Hepatic stellate cell (primary cell): ENCODE data around the gene OCEL1.
"Not testable (repeated sequence)": the region's sequence is repeated elsewhere in the genome, so short reads cannot be mapped to it uniquely, and the experiment has no call there.

Experiments
- DNase-seq: peaks from one replicate; pipeline ENCODE4 v3.0.0; 2011; ENCODE audit warnings: low spot score

The OCEL1 gene, protein sequence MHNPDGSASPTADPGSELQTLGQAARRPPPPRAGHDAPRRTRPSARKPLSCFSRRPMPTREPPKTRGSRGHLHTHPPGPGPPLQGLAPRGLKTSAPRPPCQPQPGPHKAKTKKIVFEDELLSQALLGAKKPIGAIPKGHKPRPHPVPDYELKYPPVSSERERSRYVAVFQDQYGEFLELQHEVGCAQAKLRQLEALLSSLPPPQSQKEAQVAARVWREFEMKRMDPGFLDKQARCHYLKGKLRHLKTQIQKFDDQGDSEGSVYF

GRCh38 chr19:17226002-17226933 is at the start of gene OCEL1:
OCEL1 (plus strand) TSS chr19:17226226; CDS start chr19:17226248, 22 bp downstream.
- peak; percentile 96 for DNase-seq

DNA sequence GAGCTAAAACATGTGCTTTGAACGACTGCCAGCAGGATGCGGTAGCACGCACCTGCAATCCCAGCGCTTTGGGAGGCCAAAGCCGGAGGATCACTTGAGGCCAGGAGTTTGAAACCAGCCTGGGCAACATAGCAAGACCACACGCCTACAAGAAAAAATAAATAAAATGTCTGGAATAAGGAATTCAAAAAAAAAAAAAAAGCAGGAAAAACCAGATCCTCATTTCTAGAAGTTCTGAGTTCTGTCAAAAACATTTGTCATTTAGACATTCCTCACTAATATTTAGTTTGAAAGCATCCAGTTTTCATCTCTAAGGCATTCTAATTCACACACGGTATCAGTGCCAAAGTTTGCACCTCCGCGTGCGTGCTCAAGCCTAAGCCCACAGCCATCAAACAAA is 47.7 kb upstream of the OCEL1 start:
- DNase-seq = no peak

- no peak for DNase-seq
These were observed 44.9 kb upstream of the OCEL1 start for GRCh38 chr19:17180997-17181702.

- DNase-seq = no peak
These were observed 42.7 kb upstream of the OCEL1 start for GRCh38 chr19:17183271-17183761.

GRCh38 chr19:17183858-17184321 is 42.1 kb upstream of the OCEL1 start:
- no peak for DNase-seq

DNA sequence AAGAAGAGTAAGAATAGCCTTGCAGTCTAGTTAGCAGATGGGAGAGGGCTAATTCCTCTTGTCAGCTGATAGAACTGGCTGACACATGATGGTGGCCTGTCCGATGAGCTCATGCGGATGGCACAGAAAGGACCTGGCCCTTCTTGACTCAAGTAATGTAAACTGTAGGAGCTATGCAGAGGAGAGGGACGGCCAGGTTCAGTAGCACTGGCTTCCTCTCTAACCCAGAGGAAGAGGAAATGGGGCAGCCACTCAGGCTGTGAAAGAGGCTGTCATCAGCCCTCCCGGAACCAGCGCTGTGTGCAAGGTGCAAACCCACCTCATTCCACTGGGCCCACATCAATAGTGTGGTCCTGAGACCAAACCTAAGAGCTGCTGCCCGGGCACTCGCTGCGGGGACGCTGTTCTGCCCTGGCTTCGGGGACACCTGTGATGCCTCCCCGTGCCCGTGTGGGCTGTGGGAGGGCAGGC is 41.6 kb upstream of the OCEL1 start:
- DNase-seq = no peak

DNA sequence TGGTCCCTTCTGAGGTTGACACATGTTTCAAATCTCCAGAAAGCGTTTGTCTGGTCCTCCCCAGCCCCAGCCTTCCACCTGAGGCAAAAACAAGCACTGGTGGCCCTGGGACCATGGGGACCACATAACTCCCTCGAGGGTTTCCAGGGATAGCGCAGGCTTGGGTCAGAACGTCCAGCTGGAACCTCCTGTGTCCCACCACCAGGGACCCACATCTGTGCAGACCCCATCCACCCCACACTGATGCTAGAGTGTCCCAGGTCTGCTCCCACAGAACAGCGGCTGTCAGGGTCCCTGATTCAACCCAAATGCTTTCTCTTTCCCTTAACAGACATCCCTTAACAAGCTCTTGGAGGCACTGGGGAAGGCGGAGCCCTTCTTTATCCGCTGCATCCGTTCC is 40.4 kb upstream of the OCEL1 start:
- DNase-seq = no peak

- not testable (repeated sequence) for DNase-seq
These were observed 34.3 kb upstream of the OCEL1 start for GRCh38 chr19:17191736-17192135.

DNA sequence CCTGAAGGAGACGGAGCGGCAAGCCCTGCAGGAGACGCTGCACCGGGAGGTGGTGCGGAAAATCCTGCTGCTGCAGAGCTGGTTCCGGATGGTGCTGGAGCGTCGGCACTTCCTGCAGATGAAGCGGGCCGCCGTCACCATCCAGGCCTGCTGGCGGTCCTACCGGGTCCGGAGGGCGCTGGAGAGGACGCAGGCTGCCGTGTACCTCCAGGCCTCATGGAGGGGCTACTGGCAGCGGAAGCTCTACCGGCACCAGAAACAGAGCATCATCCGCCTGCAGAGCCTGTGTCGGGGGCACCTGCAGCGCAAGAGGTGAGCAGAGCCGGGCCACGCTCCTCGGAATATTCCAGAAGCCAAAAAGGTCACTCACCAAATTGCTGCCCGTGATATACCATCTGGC is 33.3 kb upstream of the OCEL1 start:
- DNase-seq = no peak

DNA sequence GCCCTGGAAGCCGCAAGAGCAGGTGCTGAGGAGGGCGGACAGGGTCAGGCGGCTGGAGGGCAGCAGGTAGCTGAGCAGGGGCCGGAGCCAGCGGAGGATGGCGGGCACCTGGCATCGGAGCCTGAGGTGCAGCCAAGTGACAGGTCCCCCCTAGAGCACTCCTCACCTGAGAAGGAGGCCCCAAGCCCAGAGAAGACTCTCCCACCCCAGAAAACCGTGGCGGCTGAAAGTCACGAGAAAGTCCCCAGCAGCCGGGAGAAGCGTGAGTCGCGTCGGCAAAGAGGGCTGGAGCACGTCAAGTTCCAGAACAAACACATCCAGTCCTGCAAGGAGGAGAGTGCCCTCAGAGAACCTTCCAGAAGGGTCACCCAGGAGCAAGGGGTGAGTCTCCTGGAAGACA is 31.4 kb upstream of the OCEL1 start:
- DNase-seq = no peak

DNA sequence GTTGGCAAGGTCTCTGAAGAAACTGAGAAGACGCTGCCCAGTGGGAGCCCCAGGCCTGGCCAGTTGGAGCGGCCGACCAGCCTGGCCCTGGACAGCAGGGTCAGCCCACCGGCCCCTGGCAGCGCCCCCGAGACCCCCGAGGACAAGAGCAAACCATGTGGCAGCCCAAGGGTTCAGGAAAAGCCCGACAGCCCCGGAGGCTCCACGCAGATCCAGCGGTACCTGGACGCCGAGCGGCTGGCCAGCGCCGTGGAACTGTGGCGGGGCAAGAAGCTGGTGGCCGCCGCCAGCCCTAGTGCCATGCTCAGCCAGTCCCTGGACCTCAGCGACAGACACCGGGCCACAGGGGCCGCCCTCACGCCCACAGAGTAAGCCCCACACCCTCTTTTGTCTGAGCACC is 30.9 kb upstream of the OCEL1 start:
- no peak for DNase-seq

GRCh38 chr19:17196610-17197009 is 29.4 kb upstream of the OCEL1 start:
- no peak for DNase-seq

- no peak for DNase-seq
These were observed 28.4 kb upstream of the OCEL1 start for GRCh38 chr19:17197666-17198065.

GRCh38 chr19:17200408-17201079 is 25.5 kb upstream of the OCEL1 start:
- no peak for DNase-seq

GRCh38 chr19:17202249-17202648 is 23.8 kb upstream of the OCEL1 start:
- DNase-seq = no peak

GRCh38 chr19:17202713-17203112 is 23.3 kb upstream of the OCEL1 start:
- no peak for DNase-seq

GRCh38 chr19:17205237-17206140 is 20.5 kb upstream of the OCEL1 start:
- peak; percentile 72 for DNase-seq

GRCh38 chr19:17206736-17207581 is 19.1 kb upstream of the OCEL1 start:
- DNase-seq = no peak
